ENCODE measurements around the gene ESRP2.

- no peak for TF ChIP-seq CTCF (IDR thresholded peaks at IDR 0.05)
- no peak for TF ChIP-seq POLR2A (IDR thresholded peaks at IDR 0.05)
These were observed 49.0 kb downstream of the ESRP2 start for GRCh38 chr16:68186877-68187276.
